ENCODE measurements around the gene VPS26B. TPM values are rescaled to one million over a fixed set of nuclear protein-coding genes. Genes with fewer than 3 reads are reported as not detected.

Gene VPS26B
- total and polyA plus RNA-seq, 9 of the 15 experiments (the other 6 are each of a cell fraction or from before 2014, with no cell fraction given) = 3.5 to 43.3 (median 27.4) TPM

- TF ChIP-seq ZBTB11 (CRISPR knock-in tag; IDR thresholded peaks at IDR 0.05) (peak in 1 of 3 experiments; percentile 86; a peak in 2 of 6 replicates), E2F8 (IDR thresholded peaks at IDR 0.05; ENCODE audit: low read depth, partially characterized antibody) (no peak), CCAR2 (IDR thresholded peaks at IDR 0.05; ENCODE audit: low read depth, low read length) (no peak), ZBTB9 (CRISPR knock-in tag; IDR thresholded peaks at IDR 0.05) (peak; percentile 60; the same call in 1 of the 2 replicates), CXXC5 (CRISPR knock-in tag; IDR thresholded peaks at IDR 0.05) (peak; percentile 99), RFX1 (IDR thresholded peaks at IDR 0.05) (peak; percentile 22; the same call in 1 of the 2 replicates), NRF1 (conservative IDR thresholded peaks at IDR 0.05 in 1 of 2, IDR thresholded peaks at IDR 0.05 in 1 of 2) (peak; percentile 85 to 88), RBM14 (IDR thresholded peaks at IDR 0.05; ENCODE audit: borderline replicate concordance, insufficient read depth, low read depth, low read length) (no peak), DIDO1 (tag; IDR thresholded peaks at IDR 0.05; ENCODE audit: low read depth) (peak; percentile 61), CREM (IDR thresholded peaks at IDR 0.05; ENCODE audit: low read depth) (peak; percentile 82), CREB5 (CRISPR knock-in tag; IDR thresholded peaks at IDR 0.05) (no peak), EP400 (IDR thresholded peaks at IDR 0.05) (peak; percentile 52; the same call in 1 of the 2 replicates), HINFP (tag; conservative IDR thresholded peaks at IDR 0.05; ENCODE audit: low read depth) (peak; percentile 79), ZNF384 (IDR thresholded peaks at IDR 0.05; ENCODE audit: low read depth, low read length) (no peak)
Observed at GRCh38 chr11:134253188-134253993, 28.9 kb downstream of the VPS26B start, which contains the start of the genes ACAD8 and THYN1 (continued).

Measured in K562 (cell line).